DMS53 treated with DMSO at 0.1 percent for 48 hours (cell line): ENCODE measurements around the gene JARID2.

ENCODE experiments used
- DNase-seq: peaks from one replicate; lab custom pipeline; 2025; ENCODE audit not compliant: unreplicated experiment; lab: John Stamatoyannopoulos, UW

JARID2 gene

DNA sequence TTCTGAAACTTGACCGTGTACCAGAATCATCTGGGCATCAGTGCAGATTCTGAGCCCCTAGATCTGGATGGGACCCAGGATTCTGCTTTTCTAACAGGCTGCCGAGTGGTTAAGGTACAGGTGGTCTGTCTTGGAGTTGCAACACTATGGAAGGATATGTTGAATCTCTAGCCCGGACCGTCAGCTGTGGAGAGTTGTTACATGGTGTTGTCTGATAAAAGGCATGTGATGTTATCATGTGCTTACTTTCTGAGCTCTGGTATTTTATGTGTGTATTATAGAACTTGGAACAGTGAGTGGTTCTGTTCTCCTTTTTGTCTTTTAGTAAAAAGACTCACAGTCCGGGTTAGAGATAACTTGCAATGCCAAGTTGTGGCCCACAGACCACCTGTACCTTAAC lies 123.0 kb downstream of the JARID2 start:
- DNase-seq = no peak

DNA sequence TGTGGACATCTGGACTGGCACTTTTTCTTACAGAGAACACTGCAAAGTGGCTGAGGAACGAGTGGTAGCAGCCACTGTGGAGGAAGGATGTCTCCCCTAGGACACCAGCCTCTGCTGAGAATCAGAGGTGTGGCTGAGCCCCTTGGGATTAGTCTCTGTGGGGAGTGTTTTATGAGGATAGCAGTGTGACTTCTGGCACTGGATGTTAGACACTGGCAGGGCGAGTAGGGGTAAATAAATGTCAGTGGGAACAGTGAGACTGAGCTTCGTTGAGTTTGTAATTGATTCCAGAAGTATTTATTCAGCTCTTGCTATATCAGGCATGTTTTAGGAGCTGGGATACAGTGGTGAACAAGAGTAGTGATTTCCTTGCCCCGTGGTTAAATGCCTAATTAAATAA lies 124.0 kb downstream of the JARID2 start:
- DNase-seq = no peak

- DNase-seq = no peak
These were observed 125.1 kb downstream of the JARID2 start for GRCh38 chr6:15370733-15371671.

DNA sequence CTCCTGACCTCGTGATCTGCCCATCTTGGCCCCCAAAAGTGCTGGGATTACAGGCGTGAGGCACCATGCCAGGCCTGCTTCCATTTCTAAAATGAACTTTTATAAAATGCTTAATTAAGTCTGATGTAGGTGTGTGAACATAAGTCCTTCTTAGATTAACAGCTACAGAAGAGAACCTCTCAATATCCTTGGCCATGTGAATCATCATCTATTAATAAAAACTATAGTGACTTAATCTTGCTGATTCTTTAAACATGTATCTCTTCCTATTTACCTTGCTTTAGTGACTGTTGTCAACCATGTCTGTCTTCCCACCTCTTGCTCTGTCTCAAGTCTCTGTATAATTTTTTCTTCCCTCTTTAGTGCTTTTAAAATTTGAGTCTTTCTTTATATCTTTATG lies 127.1 kb downstream of the JARID2 start:
- DNase-seq = no peak

DNA sequence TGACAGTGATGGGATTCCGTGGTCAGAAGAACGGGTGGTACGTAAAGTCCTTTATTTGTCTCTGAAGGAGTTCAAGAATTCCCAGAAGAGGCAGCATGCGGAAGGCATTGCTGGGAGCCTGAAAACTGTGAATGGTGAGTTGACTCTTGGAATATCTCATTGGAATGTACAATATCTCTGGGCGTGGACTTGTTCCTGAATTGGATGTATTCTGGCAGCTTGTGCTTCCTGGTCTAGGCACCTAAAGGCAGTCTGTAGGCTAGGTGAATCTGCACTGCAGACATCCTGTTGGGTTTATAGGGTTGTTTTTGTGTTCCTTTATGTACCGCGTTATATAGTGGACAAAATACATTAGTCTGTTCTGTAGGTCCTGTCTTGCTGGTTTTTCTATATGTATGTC lies 128.2 kb downstream of the JARID2 start:
- no peak for DNase-seq

DNA sequence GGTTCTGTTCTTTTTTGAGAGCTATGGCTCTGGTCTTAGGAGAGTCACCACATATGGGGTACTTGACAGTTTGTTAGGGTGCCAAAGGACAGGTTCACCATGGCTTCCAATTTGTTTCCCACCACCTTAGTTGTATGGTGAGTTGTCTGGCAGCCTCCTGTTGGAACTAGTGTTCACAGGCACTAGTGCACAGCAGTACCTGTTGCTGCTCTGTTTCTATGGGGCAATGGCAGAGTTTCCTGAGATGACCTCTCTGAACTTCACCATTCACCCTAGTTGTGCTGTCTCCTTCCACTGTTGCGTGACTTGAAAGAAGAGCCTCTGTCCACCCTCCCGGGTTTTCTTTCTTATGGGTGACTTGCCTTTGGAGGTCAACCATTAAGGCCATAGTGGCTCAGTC lies 129.1 kb downstream of the JARID2 start:
- DNase-seq = no peak

DNA sequence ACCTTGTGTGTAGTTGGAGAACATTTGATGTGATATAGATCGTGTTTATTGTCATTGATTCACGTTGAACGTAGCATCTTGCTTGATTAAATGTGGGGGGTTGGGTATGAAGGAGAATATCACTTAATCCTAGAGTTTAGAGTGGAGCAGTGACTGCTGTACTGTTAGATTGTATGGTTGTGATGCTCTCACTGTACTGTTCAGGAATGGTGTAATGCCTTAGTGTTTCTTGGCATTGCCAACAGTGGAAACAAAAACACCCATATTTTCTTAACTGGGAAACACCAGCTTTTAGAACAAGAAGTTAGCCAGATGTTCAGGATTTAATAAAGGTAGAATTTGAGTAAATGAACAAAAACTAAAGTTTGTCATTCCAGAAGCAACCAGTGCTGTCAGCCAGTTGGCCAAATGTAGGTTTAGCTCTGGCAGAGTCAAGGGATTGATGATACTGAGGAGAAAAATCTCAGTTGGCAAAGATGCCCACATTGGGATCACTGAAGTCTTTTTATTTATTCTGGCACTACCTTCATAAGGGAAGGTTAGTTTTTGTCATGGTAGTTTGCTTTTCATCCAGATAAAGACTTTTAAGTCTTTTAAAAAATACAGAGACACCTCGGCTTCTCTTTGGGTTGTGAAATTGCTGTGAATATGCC lies 129.9 kb downstream of the JARID2 start:
- DNase-seq = no peak

DNA sequence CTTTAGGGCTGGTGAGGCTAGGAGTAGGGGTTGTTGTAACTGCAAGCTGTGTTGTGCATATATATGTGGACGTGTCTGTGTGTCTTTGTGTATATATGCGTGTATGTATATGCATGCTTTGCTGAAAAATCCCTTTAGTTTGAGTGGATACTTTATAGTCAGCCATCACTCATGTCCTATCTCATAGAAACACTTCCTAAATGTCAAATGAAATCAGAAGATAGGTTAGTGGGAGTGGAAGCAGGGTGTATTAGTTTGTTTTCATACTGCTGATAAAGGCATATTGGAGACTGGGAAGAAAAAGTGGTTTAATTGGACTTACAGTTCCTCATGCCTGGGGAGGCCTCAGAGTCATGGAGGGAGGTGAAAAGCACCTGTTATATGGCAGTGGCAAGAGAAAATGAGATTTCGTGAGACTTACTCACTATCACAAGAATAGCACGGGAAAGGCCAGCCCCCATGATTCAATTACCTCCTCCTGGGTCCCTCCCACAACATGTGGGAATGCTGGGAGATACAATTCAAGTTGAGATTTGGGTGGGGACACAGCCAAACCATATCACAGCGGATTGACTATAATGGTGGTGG lies 131.1 kb downstream of the JARID2 start:
- DNase-seq = no peak

DNA sequence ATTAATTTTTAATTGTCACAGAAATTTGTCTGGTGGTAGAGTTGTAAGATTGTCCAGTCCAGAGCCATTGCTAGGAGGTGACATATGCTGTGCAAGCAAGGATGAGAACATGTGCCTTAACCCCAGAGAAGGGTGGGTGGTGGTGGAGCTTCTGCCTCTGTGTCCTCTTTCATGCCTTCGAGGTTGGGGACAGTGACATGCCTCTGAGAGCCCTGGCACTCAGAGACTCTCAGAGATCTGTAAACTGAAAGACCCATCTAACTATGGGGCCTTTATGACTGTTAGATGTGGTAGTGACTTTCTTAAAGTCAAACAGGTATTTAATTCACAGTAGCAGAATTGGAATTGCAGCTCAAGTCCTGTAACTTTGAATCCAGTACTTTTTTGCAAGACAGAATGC lies 132.4 kb downstream of the JARID2 start:
- no peak for DNase-seq

DNA sequence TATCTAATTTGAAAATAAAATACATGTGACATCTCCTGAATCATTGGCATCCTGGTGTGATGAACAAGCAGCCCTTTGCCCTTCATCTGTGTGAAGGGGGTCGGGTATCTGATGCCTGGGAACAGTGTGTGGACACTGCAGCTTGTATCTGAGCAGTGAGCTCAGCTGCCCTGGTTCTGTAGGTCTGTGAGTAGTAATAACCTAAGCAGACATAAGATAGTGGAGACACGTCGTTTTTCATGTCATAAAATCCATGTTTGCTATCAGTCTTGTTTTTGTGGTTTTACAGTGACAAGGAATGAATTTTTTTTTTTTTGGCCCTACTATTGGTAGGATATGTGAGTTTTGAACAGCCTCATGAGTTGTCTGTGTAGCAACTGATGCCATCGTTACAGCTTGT lies 133.0 kb downstream of the JARID2 start:
- no peak for DNase-seq

DNA sequence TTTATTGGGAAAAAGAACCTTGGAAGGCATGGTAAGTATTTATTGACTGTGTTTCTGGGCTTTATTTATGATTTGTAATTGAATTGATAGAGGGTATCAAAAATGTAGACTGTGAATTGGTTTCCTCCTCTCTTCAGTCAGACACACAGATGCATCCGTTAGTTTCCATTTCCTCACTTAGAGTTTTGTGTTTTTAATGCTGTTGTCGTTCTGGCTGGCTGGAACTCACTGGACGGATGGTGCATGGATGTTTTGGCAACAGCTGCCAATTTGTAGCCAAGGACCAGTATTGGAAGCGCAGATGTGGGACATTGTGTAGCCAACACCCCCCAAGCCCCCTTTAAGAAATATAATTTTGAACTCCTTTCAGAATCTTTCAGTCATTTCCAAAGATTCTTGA lies 134.5 kb downstream of the JARID2 start:
- DNase-seq = no peak

DNA sequence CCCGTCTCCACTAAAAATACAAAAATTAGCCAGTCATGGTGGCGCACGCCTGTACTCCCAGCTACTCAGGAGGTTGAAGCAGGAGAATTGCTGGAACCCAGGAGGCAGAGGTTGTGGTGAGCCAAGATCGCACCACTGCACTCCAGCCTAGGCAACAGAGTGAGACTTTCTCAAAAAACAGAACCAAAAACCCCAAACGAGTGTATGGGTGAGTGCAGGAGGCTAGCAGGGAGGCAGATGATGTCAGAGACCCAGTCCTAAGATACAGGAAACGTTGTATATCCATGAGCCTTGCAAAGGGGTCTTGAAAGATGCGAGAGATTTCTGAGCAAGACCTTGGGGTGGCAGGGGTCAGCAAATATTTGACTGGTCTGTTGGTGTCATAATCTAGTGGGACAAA lies 136.2 kb downstream of the JARID2 start:
- DNase-seq = no peak

DNA sequence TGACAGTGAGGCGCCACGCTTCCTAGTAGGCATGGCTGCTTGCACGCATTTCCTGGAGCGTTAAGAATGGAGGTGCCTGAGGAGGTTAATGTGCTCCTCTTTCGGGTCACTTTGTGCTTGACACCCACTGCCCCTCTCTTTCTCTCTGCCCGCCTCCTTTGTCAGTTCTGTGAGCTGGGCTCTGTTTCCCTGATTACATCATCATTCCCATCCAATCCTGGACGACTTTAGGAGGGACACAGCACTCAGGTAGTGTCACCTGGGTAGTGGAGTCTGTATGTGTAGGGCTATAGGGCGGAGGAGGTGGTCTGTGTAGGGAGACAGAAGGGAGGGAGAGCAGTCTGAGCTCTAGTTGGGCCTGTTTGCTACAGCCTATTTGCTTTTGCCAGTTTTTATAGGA lies 136.8 kb downstream of the JARID2 start:
- no peak for DNase-seq

GRCh38 chr6:15384901-15385300 lies 139.0 kb downstream of the JARID2 start:
- no peak for DNase-seq

DNA sequence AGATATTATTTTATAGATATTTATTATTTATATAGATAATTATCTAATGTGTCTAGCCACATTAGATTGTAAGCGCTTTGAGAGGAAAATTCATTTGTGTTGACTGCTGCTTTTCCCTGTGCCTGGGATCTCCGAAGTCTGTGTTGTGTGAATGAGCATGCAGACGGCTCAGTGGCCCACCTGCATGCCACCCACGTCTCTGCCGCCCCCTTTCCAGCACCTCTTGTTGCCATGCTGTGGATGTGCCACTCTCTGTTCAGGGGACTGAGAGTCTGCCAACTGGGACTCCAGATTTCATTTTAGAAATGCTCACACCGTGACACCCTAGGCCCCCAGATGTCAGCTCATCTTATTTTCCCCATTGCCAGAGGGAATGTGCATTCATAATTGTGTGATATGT lies 139.7 kb downstream of the JARID2 start:
- DNase-seq = no peak

GRCh38 chr6:15386110-15386755 lies 140.4 kb downstream of the JARID2 start:
- no peak for DNase-seq

GRCh38 chr6:15386756-15387112 lies 140.9 kb downstream of the JARID2 start:
- no peak for DNase-seq

DNA sequence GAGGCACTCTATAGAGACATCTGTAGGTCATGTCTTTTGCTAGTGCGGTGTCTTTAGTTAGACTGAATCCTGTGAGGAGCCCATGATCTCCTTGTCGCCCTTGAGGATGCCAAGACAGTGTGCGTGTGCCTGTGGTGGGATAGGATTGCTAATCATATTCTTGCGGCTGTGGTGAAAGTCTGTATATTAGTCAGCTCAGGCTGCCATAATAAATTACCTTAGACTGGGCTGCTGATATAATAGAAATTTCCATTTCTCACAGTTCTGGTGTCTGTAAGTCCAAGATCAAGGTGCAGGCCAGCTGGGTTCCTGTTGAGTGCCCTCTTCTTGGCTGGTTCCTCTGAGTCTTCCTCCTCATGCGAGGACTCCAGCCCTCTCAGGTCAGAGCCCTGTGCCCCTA lies 141.2 kb downstream of the JARID2 start:
- DNase-seq = no peak

DNA sequence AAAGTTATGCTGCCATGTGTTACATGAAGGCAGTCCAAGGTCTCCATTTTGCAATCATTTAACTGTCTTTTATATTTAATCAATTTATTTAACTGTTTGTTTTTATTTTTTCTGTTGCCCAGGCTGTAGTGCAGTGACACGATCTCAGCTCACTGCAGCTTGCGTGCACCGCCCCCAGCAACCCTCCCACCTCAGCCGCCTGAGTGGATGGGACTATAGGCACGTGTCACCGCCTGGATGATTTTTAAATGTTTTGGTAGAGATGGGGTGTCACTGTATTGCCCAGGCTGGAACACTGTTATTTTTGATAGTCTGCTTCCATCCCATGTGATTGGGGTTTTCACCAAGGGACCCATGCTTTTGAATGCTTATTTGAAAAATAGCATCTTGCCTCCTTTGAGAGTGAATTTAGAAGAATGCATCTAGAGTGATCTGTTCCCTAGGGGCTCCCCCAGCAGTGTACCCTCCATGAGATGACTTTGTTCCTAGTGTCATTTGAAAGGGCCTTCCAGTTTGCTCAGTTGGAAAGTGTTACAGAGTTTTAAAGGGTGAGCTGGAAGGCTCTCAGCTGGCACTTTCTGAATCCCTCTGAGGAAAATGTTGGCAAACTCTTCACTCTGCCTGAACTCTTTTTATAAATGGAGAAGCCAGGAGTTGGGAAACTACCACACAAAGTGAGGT lies 143.4 kb downstream of the JARID2 start:
- no peak for DNase-seq

- no peak for DNase-seq
These were observed 144.2 kb downstream of the JARID2 start for GRCh38 chr6:15389765-15390723.
